Tongue (tissue), 2 donors: ENCODE results near the gene SLC3A2. TPM values are rescaled to one million over a fixed set of nuclear protein-coding genes. Genes with fewer than 3 reads are reported as not detected.

Experiments
- DNase-seq: peaks from one replicate; pipeline ENCODE4 v3.0.0-alpha.2; 2015
- total RNA-seq: library from RNA; depleted of rRNA; stranded (reverse); fragments of >200 nt; gene quantifications from one replicate; pipeline ENCODE4 v1.2.3, GENCODE V29; 2014

SLC3A2 gene
- total RNA-seq, 1 donor from 2014 or later: 87.0 TPM

GRCh38 chr11:62881579-62882430 lies 1.1 kb downstream of the SLC3A2 start:
- peak; percentile 96 for DNase-seq

DNA sequence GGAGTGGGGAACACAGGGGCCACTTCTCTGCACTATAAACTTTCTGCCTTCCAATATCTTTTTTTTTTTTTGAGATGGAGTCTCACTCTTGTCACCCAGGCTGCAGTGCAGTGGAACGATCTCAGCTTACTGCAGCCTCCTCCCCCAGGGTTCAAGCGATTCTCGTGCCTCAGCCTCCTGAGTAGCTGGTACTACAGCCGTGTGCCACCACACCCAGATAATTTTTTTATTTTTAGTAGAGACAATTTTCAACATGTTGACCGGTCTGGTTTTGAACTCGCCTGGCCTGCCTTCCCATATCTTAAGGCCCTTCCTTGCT lies 1.7 kb downstream of the SLC3A2 start:
- no peak for DNase-seq

DNA sequence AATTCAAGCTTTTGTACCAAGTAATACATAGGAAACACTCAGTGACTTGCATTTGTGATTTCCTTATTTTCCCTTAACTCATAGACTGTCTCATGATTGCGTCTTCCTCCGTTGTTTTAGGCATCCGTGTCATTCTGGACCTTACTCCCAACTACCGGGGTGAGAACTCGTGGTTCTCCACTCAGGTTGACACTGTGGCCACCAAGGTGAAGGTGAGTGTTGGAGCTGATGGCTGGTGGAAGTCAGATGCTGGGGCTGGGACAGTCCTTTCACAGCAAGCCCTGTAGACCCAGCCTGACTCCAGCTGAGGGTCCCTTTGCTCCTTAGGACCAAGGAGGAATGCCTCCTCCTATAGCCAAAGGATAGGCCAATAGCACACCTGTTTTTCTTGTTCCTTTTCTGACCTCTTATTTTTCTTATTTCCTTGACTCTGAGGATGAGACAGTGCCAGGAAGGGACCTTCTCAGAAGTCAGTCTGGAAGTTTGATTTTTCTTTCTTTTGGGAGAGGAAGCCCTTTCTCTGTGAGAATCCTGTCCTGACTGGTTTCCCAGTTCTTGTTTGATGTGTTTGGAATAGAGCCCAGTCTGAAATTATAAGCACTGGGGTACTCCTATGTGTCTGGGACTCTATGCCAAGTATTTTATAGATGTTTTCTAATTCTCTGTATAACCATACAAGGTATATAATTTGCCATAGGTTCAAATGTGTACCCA lies 2.2 kb downstream of the SLC3A2 start:
- DNase-seq: no peak

- no peak for DNase-seq
Measured at GRCh38 chr11:62883673-62884072, 3.0 kb downstream of the SLC3A2 start.

- DNase-seq: no peak
Measured at GRCh38 chr11:62885137-62885750, 4.5 kb downstream of the SLC3A2 start.

- no peak for DNase-seq
Measured at GRCh38 chr11:62888406-62888805, 7.7 kb downstream of the SLC3A2 start.

DNA sequence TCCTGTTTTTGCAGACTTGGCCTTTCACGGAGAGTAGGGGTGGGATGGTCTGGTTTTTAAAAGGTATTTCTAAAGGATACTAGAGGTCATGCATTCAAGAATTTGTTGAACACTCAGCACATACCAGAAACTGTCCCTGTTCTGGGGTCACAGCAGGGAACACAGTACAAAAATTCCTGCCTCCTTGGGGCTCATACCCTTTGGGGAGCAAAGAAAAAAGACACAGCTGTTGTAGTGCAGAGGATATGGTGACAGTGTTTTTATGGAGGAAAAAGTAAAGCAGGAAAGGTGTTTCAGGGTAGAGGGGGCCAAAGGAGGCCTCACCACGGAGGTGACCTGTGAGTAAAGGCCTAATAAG lies 8.4 kb downstream of the SLC3A2 start:
- no peak for DNase-seq

GRCh38 chr11:62889484-62890437 lies 9.1 kb downstream of the SLC3A2 start:
- DNase-seq: peak; percentile 25

DNA sequence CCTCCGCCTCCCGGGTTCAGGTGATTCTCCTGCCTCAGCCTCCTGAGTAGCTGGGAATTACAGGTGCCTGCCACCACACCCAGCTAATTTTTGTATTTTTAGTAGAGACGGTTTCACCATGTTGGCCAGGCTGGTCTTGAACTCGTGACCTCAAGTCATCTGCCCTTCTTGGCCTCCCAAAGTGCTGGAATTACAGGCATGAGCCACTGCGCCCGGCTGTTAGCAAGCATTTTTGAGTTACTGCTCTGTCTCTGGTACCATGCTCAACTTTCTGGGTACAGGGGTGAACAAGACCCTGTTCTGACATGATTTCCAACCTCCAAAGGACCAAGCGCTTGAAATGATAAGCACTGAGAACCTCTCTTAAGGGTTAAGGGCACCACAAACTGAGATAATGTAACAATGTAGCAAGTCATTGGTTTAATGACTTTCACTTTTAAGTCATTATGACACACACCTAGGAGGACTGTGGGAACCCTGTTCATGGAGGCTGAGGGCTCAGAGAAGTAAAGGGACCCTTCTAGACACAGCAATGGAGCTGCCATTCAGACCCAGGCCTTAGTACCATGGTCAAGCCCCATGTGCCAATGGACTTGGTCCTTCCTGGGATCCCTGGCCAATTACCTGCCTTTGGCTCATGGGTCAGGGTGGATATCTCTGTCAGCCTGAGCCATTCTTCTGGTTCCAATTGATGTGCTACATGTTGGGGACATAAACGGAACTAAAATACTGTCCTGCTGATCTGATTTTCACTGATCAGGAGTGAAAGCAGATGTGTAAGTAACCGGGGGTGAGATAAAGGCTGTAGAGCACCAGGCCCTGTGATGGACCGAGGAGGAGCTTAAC lies 11.6 kb downstream of the SLC3A2 start:
- no peak for DNase-seq

- no peak for DNase-seq
Measured at GRCh38 chr11:62895501-62895900, 14.8 kb downstream of the SLC3A2 start.

DNA sequence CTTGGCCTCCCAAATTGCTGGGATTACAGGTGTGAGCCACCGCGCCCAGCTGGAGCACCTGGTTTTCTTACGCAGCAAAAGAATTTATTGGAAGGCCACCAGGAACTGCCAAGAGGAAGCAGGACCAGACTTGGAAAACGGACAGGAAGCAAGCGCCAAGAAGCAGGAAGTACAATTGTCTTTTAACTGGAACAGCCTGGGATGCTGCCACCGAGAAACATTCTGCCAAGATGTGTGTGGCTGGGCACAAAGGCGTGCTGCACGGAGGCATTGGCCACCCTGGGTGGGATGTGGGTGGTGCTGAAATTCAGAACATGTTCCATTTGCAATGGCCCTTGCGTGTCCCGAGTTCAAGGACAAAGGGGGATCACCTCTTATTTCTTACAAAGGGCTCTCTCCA lies 15.4 kb downstream of the SLC3A2 start:
- DNase-seq: no peak

GRCh38 chr11:62897311-62897710 lies 16.6 kb downstream of the SLC3A2 start:
- DNase-seq: no peak

DNA sequence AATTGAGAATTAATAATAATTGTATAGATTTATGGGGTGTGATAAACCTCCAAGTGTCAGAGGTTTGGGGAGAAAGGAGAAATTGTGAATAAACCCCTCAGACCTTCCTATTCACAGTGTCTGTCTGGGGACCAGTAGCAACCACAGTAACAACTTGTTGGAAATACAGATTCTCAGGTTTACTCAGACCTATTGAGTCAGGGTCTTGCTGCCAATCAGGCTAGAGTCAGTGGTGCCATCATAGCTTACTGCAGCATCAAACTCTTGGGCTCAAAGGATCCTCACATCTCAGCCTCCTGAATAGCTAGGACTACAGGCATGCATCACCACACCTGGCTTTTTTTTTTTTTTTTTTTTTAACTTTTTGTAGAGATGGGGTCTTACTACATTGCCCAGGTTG lies 17.3 kb downstream of the SLC3A2 start:
- DNase-seq: no peak

GRCh38 chr11:62902932-62903331 lies 22.2 kb downstream of the SLC3A2 start:
- DNase-seq: no peak

DNA sequence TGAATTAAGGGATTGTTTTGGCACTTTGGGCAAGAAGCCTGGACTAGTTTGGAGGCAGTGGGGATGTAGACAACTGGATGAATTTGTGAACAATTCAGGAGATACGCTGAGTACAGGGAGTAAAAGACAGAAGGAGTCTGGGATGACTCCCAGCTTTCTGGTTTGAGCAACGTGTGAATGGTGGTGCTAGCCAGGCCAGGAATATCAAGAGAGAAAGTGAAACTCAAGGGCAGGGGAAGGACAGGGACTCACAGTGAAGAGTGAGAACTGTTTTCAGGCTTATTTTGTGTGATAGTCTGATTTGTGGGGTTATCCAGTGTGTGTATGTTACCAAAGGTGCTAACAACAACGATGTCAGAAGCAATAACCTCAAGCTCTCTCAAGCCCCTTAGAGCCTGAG lies 24.6 kb downstream of the SLC3A2 start:
- no peak for DNase-seq

- peak; percentile 95 for DNase-seq
Measured at GRCh38 chr11:62905927-62906531, 25.3 kb downstream of the SLC3A2 start.

- no peak for DNase-seq
Measured at GRCh38 chr11:62908468-62909072, 27.9 kb downstream of the SLC3A2 start.

DNA sequence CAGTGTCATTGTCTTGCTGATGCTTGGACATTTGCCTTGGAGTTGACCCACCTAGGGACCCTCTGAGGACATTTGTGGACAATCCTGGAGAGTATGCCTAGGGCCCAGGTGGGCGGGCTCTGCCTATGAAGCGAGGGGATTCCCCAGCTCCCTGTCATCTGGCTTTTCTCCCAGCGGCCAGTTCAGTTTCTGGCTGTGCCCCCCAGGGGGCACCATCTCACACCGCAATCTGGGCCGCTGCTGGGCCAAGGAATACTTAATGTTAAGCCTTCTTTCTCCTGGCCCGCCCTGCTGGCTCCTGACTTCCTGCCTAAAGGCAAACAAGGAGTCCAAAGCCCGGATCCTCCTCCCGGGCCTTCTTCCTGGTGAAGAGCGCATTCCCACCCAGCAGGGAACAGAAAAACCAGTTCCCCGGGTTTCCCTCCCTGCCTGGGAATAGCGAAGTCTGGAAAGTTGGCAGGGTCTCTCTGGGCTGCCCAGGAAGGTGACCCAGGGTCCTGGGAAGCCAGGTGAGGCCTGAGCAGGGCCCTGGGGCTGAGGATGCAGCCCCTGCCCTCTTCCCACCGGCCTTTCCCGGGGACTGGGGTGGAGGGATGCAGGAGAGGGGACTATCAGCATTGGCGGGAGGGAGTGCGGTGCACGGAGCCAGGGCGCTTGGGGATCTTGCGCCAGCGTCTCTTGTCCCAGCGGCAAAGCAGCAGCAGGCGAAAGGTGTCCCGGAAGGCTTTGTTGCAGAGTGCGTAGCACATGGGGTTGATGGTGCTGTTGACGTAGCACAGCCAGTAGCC lies 28.6 kb downstream of the SLC3A2 start:
- peak; percentile 89 for DNase-seq

- no peak for DNase-seq
Measured at GRCh38 chr11:62910141-62910882, 29.6 kb downstream of the SLC3A2 start.
